Limb (tissue), 2 donors: ENCODE measurements around the gene ATP7B.
A peak's percentile ranks its signal among the peaks of the same experiment; 100 is the strongest.
"Not testable (repeated sequence)": the region's sequence is repeated elsewhere in the genome, so short reads cannot be mapped to it uniquely, and the experiment has no call there.

ENCODE experiments used
- DNase-seq, 2 donors: peaks; one replicate each; pipeline ENCODE4 v3.0.0-alpha.2; 2016; ENCODE audit errors: extremely low spot score in 2 of 2

The ATP7B gene

GRCh38 chr13:51922771-51923480 lies 88.3 kb downstream of the ATP7B start:
- DNase-seq: no peak

- no peak for DNase-seq
These were observed 89.2 kb downstream of the ATP7B start for GRCh38 chr13:51921790-51922740.

GRCh38 chr13:51920786-51921185 lies 90.5 kb downstream of the ATP7B start:
- no peak for DNase-seq

GRCh38 chr13:51920267-51920666 lies 91.0 kb downstream of the ATP7B start:
- DNase-seq: no peak

- no peak for DNase-seq
These were observed 91.7 kb downstream of the ATP7B start for GRCh38 chr13:51919531-51919930.

- DNase-seq: no peak
These were observed 94.3 kb downstream of the ATP7B start for GRCh38 chr13:51916962-51917361.

- no peak for DNase-seq
These were observed 95.0 kb downstream of the ATP7B start for GRCh38 chr13:51916051-51916818.

- DNase-seq: no peak
These were observed 97.1 kb downstream of the ATP7B start for GRCh38 chr13:51914137-51914493.

GRCh38 chr13:51913421-51914136 lies 97.7 kb downstream of the ATP7B start:
- DNase-seq: no peak

- DNase-seq: no peak
These were observed 98.6 kb downstream of the ATP7B start for GRCh38 chr13:51912511-51913225.

- DNase-seq: no peak
These were observed 99.2 kb downstream of the ATP7B start for GRCh38 chr13:51912091-51912490.

- no peak for DNase-seq
These were observed 100.7 kb downstream of the ATP7B start for GRCh38 chr13:51910508-51910907.

GRCh38 chr13:51909265-51909664 lies 102.0 kb downstream of the ATP7B start:
- not testable (repeated sequence) for DNase-seq

- DNase-seq: no peak
These were observed 104.1 kb downstream of the ATP7B start for GRCh38 chr13:51907040-51907732.

GRCh38 chr13:51906581-51906980 lies 104.7 kb downstream of the ATP7B start:
- no peak for DNase-seq

- no peak for DNase-seq
These were observed 105.5 kb downstream of the ATP7B start for GRCh38 chr13:51905787-51906186.

- DNase-seq: no peak
These were observed 108.5 kb downstream of the ATP7B start for GRCh38 chr13:51902776-51903175.

GRCh38 chr13:51900471-51900870 lies 110.8 kb downstream of the ATP7B start:
- no peak for DNase-seq

GRCh38 chr13:51895906-51896888 lies 115.1 kb downstream of the ATP7B start:
- DNase-seq: peak; percentile 28 to 57
